Left colon (tissue), 2 donors: Measurements from ENCODE around the gene NSG1. TPM values are rescaled to one million over a fixed set of nuclear protein-coding genes. Genes with fewer than 3 reads are reported as not detected.

Source experiments
- ATAC-seq: fragments of 200-7000 bp; cut with Tn5 transposase; one replicate; pipeline ENCODE4 v1.9.1; 2020; ENCODE audit warnings: mild to moderate bottlenecking, moderate library complexity
- DNase-seq, 2 donors: peaks; one replicate each; pipeline ENCODE4 v3.0.0-alpha.2; 2020
- intact Hi-C, 2 donors: fragments of 100-400 bp; cut with DNase I in 1 of 2; cut with micrococcal nuclease in 1 of 2; formaldehyde crosslinking; loops; one replicate each; pipeline versions ENCODE4 v1.11.2 to v1.14.0; 2022; cut with DNase I, micrococcal nuclease
- total RNA-seq, 2 donors: library from RNA; stranded (reverse); fragmentation: NEBNext Ultra II Directional; extraction: Animal tissue kit (Norgen Biotek cat#: 25700); gene quantifications; one replicate each; pipeline ENCODE4 v1.2.1, GENCODE V29; 2021
- donor health status: DM: no; HTN: no; CAD: no.
- donor health status: DM: yes; HTN: yes; CAD: no.

The NSG1 gene
- total RNA-seq, 2 donors from 2014 or later, result 2.6 to 3.0 TPM

DNA sequence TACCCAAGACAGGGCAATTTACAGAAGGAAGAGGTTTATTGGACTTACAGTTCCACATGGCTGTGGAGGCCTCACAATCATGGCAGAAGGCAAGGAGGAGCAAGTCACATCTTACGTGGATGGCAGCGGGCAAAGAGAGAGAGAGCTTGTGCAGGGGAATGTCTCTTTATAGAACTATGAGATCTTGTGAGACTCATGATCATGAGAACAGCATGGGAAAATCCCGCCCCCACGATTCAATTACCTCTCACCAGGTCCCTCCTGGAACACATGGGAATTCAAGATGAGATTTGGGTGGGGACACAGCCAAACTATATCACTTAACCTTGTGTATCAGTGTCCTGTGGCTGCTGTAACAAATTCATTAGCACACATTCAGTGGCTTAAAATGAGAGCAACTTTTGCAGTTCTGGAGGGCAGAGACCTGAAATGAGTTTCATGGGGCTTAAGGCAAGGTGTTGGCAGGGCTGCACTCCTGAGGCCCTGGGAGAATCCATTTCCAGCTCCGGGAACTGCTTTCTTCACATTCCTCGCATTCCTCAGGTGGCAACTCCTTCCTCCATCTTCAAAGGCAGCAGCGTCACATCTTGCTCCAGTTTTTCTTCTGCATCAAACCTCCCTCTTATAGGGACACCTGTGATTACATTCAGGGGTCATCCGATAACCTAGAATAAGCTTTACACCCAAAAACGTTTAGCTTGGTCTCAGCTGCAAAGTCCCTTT lies 22.3 kb upstream of the NSG1 start:
- intact Hi-C loops, result no loop called here
- DNase-seq, result no peak
- no peak for ATAC-seq

- intact Hi-C loops, result no loop called here
- no peak for ATAC-seq
Measured at GRCh38 chr4:4368809-4369580, 17.9 kb upstream of the NSG1 start.

DNA sequence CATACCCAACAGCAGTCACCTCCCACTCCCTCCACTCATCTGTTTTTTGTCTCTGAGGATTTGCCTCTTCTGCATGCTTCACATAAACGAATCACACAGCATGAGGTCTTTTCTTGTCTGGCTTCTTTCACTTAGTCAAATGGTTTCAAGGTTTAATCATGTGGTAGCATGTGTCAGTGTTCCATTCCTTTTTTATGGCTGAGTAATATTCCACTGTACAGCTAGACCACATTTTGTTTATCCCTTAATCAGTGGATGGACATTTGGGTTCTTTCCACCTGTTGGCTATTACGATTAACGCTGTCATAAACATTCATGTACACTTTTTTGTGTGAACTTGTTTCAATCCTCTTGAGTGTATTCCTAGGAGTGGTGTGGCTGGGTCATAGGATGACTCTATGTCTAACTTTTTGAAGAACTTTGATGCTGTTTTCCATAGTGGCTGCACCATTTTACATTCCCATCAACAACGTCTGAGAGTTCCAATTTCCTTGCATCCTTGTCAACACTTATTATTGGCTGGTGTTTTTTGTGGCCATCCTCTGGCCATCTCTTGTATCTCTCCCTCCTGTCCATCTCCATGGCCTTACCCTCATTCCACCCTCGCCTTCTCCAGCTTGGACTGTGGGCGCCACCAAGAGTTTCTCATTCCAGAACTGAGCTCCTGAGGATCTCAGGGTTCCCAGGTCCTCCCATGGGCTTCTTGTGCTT lies 12.4 kb upstream of the NSG1 start:
- ATAC-seq (no peak), DNase-seq (no peak)
- intact Hi-C loops, result no loop called here

More at GRCh38 chr4:4368809-4369580, 17.9 kb upstream of the NSG1 start:
- DNase-seq, result no peak

DNA sequence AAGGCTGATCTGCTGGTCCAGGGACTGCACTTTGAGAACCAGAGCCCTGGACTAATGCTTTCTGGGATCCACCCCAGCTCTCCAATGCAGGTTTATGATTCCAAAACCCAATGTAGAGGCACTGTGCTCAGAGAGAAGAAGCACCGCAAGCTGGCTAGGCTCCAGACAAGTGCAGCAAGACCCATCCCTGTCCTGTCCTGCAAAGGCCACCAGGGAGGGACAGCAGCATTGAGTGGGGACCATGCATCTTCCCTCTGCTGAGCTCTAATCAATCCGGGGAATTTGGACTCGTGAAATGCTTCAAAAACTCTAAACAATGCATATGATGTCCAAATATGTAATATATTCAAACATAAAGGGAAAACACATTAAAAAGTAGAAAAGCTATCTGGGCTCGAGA lies 10.8 kb upstream of the NSG1 start:
- intact Hi-C loops, result no loop called here
- DNase-seq, result no peak
- no peak for ATAC-seq

DNA sequence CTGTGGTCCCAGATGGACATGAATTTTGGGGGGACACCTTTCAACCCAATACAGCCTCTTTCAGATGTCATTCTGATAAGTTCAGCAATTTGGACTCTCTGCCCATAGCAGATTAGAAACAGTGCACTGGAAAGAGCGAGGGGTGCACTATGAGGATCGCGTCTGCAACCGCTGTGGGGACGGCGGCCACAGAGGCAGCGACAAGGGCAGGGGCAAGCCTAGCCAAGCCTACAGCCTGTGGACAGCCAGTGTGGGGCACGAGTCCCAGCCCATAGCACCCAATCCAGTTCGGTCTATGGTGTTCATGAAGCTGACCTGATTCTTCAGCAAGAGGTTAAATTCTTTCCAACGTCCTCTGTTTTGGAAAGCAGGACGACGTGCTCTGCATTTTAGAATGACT lies 9.7 kb upstream of the NSG1 start:
- DNase-seq (no peak), ATAC-seq (no peak)
- intact Hi-C loops, result no loop called here

GRCh38 chr4:4377732-4378460 lies 9.0 kb upstream of the NSG1 start:
- intact Hi-C loops, result no loop called here
- ATAC-seq (no peak), DNase-seq (no peak)

DNA sequence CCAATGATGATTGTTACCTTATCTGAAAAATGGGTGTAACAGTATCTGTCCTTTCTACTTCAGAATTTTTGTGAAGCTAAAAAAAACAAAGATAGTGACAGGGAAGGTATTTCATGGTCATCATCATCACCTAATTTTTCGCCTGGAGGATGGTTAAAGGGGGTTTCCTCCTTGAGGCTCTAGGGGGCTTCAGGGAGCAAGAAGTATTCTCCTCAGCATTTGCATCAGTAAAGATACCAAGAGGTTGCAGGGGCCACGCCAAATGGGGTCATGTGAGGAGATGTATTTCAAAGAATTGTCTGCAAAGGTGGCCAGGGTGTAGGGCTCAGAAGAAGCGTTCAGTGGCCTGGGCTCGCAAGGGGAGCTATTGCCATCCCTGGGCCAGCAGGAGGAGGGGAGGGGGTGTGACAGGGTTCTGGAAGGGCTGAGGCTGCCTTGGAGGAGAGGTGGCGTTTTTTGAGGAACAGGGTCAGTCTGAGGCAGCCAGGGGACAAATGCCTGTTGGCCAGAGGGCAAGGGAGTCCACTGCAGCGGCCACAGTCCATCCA lies 7.3 kb upstream of the NSG1 start:
- DNase-seq (no peak), ATAC-seq (no peak)
- intact Hi-C loops, result no loop called here

DNA sequence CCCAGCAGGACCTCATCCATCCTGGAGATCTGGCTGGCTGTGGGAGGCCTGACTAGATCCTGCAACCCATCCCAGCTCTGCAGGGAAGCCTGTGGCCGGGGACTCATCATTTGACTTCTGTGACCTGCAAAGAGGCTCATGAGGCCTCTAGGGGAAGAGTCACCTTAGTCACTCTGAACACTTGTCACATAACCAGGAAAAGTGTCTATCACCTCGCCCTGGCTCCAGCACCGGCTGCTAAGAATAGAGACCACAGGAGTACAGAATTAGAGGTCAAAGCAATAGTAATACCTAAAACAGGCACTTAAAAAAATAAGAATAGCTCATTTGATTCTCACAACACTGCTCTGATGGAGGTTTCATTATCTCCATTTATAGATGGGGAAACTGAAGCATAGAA lies 3.8 kb upstream of the NSG1 start:
- intact Hi-C loops, result no loop called here
- DNase-seq (no peak), ATAC-seq (no peak)

GRCh38 chr4:4384837-4385236 lies 2.1 kb upstream of the NSG1 start:
- no peak for ATAC-seq
- no peak for DNase-seq
- intact Hi-C loops, result no loop called here

- DNase-seq (no peak), ATAC-seq (no peak)
- intact Hi-C loops, result no loop called here
Measured at GRCh38 chr4:4385729-4386295, 1.1 kb upstream of the NSG1 start.

- DNase-seq (no peak), ATAC-seq (no peak)
- intact Hi-C loops, result no loop called here
Measured at GRCh38 chr4:4386296-4386735, 586 bp upstream of the NSG1 start.

DNA sequence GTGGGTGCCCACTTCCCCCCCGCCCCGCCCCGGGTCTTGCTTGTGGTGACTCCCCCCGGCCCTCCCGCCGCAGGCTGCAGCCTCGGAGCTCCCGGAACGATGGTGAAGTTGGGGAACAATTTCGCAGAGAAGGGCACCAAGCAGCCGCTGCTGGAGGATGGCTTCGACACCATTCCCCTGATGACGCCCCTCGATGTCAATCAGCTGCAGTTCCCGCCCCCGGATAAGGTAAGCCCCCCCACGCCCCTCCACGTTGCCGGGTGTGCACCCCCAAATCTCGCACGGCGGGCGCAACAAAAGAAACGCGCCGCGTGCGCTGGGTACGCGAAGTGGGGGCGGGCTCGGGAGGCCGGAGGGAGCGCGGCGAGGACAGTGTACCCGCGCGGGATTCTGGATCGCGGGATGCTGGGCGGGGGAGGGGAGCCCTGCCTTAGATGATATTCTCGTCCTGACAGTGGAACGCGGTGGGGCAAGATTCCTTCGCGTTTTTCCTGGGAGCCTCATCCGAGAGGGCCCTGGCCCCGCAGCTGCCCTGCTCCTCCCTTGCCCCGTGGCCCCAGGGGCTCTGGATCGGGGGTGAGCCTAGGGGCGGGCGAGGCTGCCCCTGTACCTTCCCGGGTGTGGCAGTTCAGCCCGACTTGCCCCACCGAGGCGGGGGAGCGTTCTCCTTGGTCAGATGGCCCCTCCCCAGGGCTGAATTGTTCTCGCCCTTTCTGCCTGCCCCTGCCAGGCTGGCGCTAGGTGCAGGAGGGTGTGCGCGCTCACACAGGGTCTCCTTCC lies 819 bp downstream of the NSG1 start:
- intact Hi-C loops, result no loop called here
- no peak for DNase-seq
- ATAC-seq, result no peak

DNA sequence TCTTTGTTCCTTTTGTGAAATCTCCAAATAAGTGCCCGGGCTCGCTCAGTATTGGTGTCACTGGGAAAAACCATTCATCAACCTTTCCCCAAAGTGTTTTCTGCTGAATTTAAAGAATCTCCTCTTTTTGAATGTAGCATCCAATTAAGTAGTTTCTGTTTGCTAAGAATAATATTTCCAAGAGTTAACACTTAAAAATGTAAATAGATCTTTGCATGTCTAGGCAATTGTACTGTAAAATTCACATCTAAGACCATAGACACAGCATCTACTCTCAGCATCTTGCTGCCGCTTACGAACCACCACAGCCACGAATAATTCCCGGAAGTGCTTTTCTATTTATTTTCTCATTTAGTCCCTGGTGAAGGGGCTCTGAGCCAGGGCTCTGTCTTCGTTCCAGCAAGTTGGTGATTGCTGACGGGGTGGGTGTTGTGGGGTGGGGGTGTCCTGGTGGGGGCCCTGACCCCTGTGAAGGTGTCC lies 1.4 kb downstream of the NSG1 start:
- DNase-seq (no peak), ATAC-seq (no peak)

GRCh38 chr4:4388836-4389575 lies 2.1 kb downstream of the NSG1 start:
- ATAC-seq, result no peak
- intact Hi-C loops, result no loop called here
- DNase-seq, result no peak

More for the DNA sequence above, 1.4 kb downstream of the NSG1 start:
- intact Hi-C loops, result no loop called here

- DNase-seq (no peak), ATAC-seq (no peak)
Measured at GRCh38 chr4:4390046-4390445, 3.1 kb downstream of the NSG1 start.

GRCh38 chr4:4390515-4391240 lies 3.8 kb downstream of the NSG1 start:
- no peak for ATAC-seq
- no peak for DNase-seq
- intact Hi-C loops, result no loop called here

More at GRCh38 chr4:4390046-4390445, 3.1 kb downstream of the NSG1 start:
- intact Hi-C loops, result no loop called here
